ENCODE results near the gene ARID3A.

DNA sequence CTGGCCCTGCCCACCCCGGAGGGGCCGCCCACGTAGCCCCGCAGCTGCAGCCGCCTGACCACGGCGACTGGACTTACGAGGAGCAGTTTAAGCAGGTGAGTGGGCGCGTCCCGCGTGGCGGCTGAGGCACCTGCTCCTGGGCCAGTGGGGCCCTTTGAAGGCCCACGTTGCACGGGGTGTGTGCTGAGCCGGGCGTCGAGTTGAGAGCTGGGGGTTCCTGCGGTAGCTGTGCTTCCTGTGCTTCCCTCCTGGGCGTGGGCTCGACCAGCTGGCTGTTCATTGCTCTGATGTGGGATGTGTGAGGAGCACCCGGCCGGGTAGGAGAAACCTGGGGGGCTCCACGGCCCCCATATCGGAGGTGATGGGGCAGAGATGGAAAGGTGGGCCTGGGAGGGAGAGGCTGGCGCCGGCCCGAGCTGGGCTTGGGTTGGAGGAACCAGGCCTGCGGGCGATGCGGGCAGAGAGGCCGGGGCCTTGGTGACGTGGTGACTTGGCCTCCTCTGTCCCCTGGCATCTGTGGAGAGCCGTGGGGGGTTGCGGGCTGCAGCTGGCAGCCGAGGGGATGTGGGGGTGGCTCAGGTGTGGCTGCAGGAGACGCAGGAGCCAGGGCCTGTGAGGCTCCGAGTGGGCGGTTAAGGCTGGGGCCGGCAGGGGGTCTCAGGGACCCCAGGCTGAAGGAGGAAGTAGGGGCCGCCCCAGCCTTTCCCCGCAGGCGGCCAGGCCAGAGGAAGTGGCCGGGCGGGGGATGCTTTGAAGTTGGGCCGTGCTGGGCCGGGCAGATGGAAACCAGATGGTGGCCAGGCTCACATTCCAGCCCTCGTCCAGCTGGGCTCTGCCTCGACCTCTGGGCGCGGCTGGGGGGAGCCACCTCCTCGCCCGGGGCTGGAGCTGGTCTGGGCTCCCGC lies 7.1 kb downstream of the ARID3A start:
- peak; percentile 19 for TF ChIP-seq POLR2AphosphoS5 (IDR thresholded peaks at IDR 0.05)
- TF ChIP-seq CTCF (IDR thresholded peaks at IDR 0.05) = peak in 1 of 4 experiments; percentile 13
- TF ChIP-seq POLR2A (IDR thresholded peaks at IDR 0.05) = no peak
